Spinal cord (tissue), 10 donors: ENCODE measurements around the gene ENOX2. TPM values are rescaled to one million over a fixed set of nuclear protein-coding genes. Genes with fewer than 3 reads are reported as not detected.

Source experiments
- DNase-seq, 6 donors: peaks; one replicate each; pipeline versions ENCODE4 v3.0.0 to v3.0.0-alpha.2; 2013 to 2015; ENCODE audit warnings: low spot score in 6 of 6, low read depth in 4 of 6
- H3K27ac ChIP-seq: one replicate; pipeline ENCODE4 v1.5.1; 2013; ENCODE audit warnings: low read depth, low read length, control low read depth
- H3K27me3 ChIP-seq: one replicate; pipeline ENCODE4 v1.6.1; 2013; ENCODE audit warnings: low read length; ENCODE audit not compliant: control insufficient read depth, insufficient read depth
- H3K36me3 ChIP-seq: one replicate; pipeline ENCODE4 v1.6.1; 2013; ENCODE audit warnings: low read length; ENCODE audit not compliant: control insufficient read depth, insufficient read depth
- H3K4me1 ChIP-seq: one replicate; pipeline ENCODE4 v1.6.1; 2013; ENCODE audit warnings: low read length; ENCODE audit not compliant: control insufficient read depth, insufficient read depth
- H3K4me3 ChIP-seq: one replicate; pipeline ENCODE4 v1.5.1; 2013; ENCODE audit warnings: low read depth, low read length, control low read depth
- H3K9me3 ChIP-seq: one replicate; pipeline ENCODE4 v1.6.1; 2013; ENCODE audit warnings: low read length; ENCODE audit not compliant: control insufficient read depth, insufficient read depth
- whole genome bisulfite sequencing: methylation state at CpG from one replicate; pipeline ENCODE4 v1.1.5; 2013; ENCODE audit warnings: missing lambda C conversion rate; ENCODE audit not compliant: insufficient coverage; 5-methylcytosine and 5-hydroxymethylcytosine counted together
- polyA plus RNA-seq, 2 donors: library from polyadenylated mRNA; unstranded; fragments of 120-200 nt; gene quantifications; one replicate each; pipeline ENCODE4 v1.2.1, GENCODE V29; 2013; ENCODE audit not compliant: insufficient read length in 2 of 2
- total RNA-seq, 2 donors: library from RNA; depleted of rRNA in 1 of 2; stranded (reverse); fragments of 120-200 nt in 1 of 2; fragments of >200 nt in 1 of 2; gene quantifications; one replicate each; pipeline versions ENCODE4 v1.2.3 to v1.2.4, GENCODE V29; 2013 to 2014
- donor health status: healthy.

ENOX2 gene
- total and polyA plus RNA-seq, 4 donors, result 6.1 to 16.6 (median 13.3) TPM

DNA sequence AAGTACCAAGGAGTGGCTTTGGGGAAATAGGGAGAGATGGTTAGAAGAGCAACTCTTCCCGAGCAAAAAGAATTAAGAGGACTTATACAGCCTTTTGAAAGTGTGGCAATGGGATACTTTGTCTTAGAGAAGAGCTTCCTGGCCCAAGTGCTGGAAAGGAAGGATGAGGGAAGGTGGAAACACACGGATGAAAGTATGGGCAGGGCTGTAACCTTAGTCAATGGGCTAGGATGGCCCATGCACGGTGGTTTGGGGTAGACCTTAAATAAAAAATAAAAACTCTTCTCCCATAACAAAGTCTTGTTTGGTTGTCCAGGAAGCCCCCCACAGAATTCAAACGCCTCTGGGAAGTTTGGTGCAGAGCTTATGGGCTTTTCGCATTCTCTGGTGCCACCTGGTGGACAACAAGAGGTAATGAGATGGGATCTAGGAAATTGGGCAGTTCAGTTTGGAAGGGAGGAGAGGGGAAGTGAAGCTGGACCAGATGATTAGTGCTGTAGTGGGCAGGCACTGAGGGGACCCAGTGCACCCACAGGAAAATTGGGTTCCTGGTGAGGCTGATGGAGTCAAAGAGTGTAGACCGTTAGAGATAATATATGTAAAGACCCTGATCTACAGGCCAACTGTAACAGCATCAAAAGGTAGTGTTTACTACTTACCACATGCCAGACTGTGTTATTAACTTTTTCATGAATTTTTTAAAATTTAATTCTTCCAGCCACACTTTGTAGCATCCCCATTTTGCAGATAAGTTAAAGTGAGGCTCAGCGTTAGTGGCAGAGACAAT is 13.8 kb upstream of the ENOX2 start:
- DNase-seq, result peak in 4 of 6 donors; percentile 29 to 83 (median 65)
- Histone ChIP-seq H3K4me3 (no peak overlapping the region), H3K27ac (no peak overlapping the region), H3K4me1 (no peaks in the 10 kb centered on the region), H3K9me3 (no peaks in the 10 kb centered on the region), H3K36me3 (no peaks in the 10 kb centered on the region), H3K27me3 (no peaks in the 10 kb centered on the region)
- 25% methylated on average over 4 of the region's 7 CpGs for WGBS

- no peak for DNase-seq
- Histone ChIP-seq H3K4me1 (no peaks in the 10 kb centered on the region), H3K4me3 (no peak overlapping the region), H3K36me3 (no peaks in the 10 kb centered on the region), H3K27me3 (no peaks in the 10 kb centered on the region), H3K27ac (no peak overlapping the region), H3K9me3 (no peaks in the 10 kb centered on the region)
Observed at GRCh38 chrX:130915302-130915701, 12.3 kb upstream of the ENOX2 start.

DNA sequence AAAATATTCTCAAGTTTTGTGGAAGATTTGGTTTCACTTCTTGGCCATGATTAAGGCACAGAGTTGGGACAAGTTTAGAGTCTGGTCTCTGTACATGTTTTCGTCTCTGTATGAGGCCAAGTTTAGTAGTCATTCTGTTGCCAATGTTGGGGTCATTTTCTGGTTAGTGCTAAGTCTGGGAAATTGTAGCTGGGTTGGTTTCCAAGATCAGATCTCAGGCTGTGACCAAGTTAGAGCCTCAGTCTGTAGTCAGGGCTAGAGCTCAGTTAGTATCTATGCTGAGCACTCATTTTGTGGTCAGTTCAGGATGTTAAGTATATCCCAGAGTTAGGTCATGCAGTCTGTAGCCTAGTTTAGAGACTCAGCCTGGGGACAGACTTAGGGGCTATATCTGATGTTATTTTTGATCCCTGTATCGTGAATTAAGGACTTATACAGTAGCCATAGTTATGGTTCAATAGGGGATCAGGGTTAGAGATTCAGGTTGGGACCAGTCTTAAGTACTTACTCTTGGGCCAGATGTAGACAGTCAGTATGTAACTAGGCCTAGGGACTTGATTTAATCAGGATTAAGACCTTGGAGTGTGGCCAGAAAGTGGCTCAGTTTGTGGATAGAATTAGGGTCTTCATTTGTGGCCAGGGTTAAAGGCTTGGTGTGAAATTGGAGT is 6.6 kb upstream of the ENOX2 start:
- no peak overlapping the region for H3K27ac ChIP-seq
- no peaks in the 10 kb centered on the region for H3K4me1 ChIP-seq
- H3K4me3 ChIP-seq, result no peak overlapping the region
- no peaks in the 10 kb centered on the region for H3K36me3 ChIP-seq
- no peaks in the 10 kb centered on the region for H3K27me3 ChIP-seq
- WGBS, result 46% methylated on average over 2 of the region's 2 CpGs
- no peaks in the 10 kb centered on the region for H3K9me3 ChIP-seq
- no peak for DNase-seq

DNA sequence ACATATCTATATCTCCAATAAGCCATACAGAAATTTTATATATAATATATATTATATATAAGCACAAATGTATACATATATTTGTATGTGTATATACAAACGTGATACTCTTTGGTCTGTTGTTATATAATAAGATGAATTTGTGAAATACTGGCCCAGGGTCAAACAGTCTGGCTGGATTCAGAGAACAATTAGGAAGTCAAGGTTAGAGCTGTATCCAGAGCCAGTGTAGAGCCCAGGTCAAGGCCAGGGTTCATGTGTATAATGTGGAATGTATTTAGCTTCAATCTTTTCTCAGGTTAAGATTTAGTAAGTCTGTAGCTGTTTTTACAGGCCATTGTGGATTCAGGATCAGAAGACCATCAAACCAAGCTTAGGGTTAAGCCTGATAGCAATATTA is 3.8 kb upstream of the ENOX2 start:
- Histone ChIP-seq H3K4me1 (no peaks in the 10 kb centered on the region), H3K36me3 (no peaks in the 10 kb centered on the region), H3K4me3 (no peak overlapping the region), H3K27me3 (no peaks in the 10 kb centered on the region), H3K9me3 (no peaks in the 10 kb centered on the region), H3K27ac (no peak overlapping the region)
- WGBS, result no CpG with 5 or more reads among the region's 1 CpG
- no peak for DNase-seq

DNA sequence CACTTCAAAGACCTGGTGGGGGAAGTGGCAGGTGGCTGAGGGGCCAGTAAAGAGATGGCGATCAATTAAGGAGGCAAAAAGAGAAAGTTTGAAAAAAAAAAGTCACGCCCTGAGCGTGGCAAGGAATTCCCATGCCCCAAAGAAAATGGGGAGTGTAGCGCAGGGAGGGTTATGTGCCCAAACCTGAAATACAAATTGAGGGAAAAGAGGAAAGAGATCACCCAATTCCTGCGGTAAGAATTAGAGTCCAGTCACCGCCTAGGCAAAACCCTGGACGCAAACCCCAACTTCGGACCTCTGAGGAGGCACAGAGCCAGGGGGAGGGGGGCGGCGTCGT is 595 bp downstream of the ENOX2 start:
- H3K4me1 ChIP-seq, result no peaks in the 10 kb centered on the region
- 9% methylated on average over 11 of the region's 11 CpGs for WGBS
- H3K9me3 ChIP-seq, result no peaks in the 10 kb centered on the region
- H3K36me3 ChIP-seq, result no peaks in the 10 kb centered on the region
- H3K27me3 ChIP-seq, result no peaks in the 10 kb centered on the region
- peak overlapping the region; percentile 72 for H3K4me3 ChIP-seq
- DNase-seq, result peak in 1 of 6 donors; percentile 17
- peak overlapping the region; percentile 93 for H3K27ac ChIP-seq

- Histone ChIP-seq H3K4me1 (no peaks in the 10 kb centered on the region), H3K27ac (no peak overlapping the region), H3K9me3 (no peaks in the 10 kb centered on the region), H3K27me3 (no peaks in the 10 kb centered on the region), H3K36me3 (no peaks in the 10 kb centered on the region), H3K4me3 (no peak overlapping the region)
- WGBS, result no CpG with 5 or more reads among the region's 9 CpGs
- peak in 1 of 6 donors; percentile 19 for DNase-seq
Observed at GRCh38 chrX:130896802-130897501, 6.1 kb downstream of the ENOX2 start.

DNA sequence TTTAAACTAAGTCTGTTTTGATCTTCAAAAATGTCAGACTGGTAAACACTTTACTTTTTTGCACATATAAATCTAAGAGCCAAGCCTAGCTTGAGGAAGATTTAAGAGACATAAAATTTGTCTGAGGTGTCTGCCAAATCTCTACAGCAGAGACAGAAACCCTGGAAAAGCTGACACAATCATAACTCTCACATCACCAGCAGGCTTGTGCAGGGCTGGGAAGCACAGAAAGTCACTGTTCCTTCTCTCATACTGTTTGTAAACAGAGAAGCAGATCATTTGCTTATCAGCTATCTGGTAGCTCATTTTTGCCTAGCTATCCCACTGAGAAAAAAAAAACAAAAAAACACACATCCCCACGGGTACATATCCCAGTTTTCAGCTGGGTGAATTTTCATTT is 7.0 kb downstream of the ENOX2 start:
- Histone ChIP-seq H3K27me3 (no peaks in the 10 kb centered on the region), H3K4me3 (no peak overlapping the region), H3K36me3 (no peaks in the 10 kb centered on the region), H3K27ac (no peak overlapping the region), H3K4me1 (no peaks in the 10 kb centered on the region), H3K9me3 (no peaks in the 10 kb centered on the region)
- DNase-seq, result peak in 1 of 6 donors; percentile 48
- no CpG with 5 or more reads among the region's 1 CpG for WGBS

GRCh38 chrX:130895299-130895698 is 7.7 kb downstream of the ENOX2 start:
- H3K27ac ChIP-seq, result no peak overlapping the region
- WGBS, result no CpG with 5 or more reads among the region's 2 CpGs
- H3K27me3 ChIP-seq, result no peaks in the 10 kb centered on the region
- H3K4me1 ChIP-seq, result no peaks in the 10 kb centered on the region
- H3K9me3 ChIP-seq, result no peaks in the 10 kb centered on the region
- H3K4me3 ChIP-seq, result no peak overlapping the region
- DNase-seq, result no peak
- no peaks in the 10 kb centered on the region for H3K36me3 ChIP-seq

- peaks cover 3% of the 10 kb centered on the region for H3K27me3 ChIP-seq
- no peak overlapping the region for H3K4me3 ChIP-seq
- H3K9me3 ChIP-seq, result no peaks in the 10 kb centered on the region
- 100% methylated on average over 1 of the region's 4 CpGs for WGBS
- no peak overlapping the region for H3K27ac ChIP-seq
- no peaks in the 10 kb centered on the region for H3K36me3 ChIP-seq
- H3K4me1 ChIP-seq, result no peaks in the 10 kb centered on the region
- DNase-seq, result no peak
Observed at GRCh38 chrX:130893356-130894085, 9.5 kb downstream of the ENOX2 start.
